RWPE2 (cell line): Measurements from ENCODE around the gene RHO.
A peak's percentile ranks its signal among the peaks of the same experiment; 100 is the strongest.

ENCODE experiments used
- ATAC-seq: fragments of 200-7000 bp; cut with Tn5 transposase; 3 replicates; pipeline ENCODE4 v1.9.1; 2021; ENCODE audit warnings: low read depth
- DNase-seq: peaks from one replicate; pipeline ENCODE4 v3.0.0-alpha.2; 2020; ENCODE audit warnings: low spot score
- H3K27ac ChIP-seq: fragments of 450-650 bp; 2 replicates; pipeline ENCODE4 v1.5.1; 2017; ENCODE audit warnings: mild to moderate bottlenecking; ENCODE audit not compliant: poor library complexity, severe bottlenecking
- H3K27me3 ChIP-seq: fragments of 250-450 bp; sonication (Bioruptor Pico); 2 replicates; pipeline ENCODE4 v1.5.1; 2021; ENCODE audit warnings: mild to moderate bottlenecking, moderate library complexity; ENCODE audit not compliant: insufficient read depth, poor library complexity, severe bottlenecking
- H3K36me3 ChIP-seq: fragments of 250-450 bp; sonication (Bioruptor Pico); 2 replicates; pipeline ENCODE4 v1.5.1; 2020; ENCODE audit warnings: low read depth, mild to moderate bottlenecking, moderate library complexity
- H3K4me1 ChIP-seq: fragments of 250-450 bp; sonication (Bioruptor Pico); 2 replicates; pipeline ENCODE4 v1.5.1; 2021; ENCODE audit warnings: mild to moderate bottlenecking, moderate library complexity; ENCODE audit not compliant: insufficient read depth, poor library complexity, severe bottlenecking
- H3K4me3 ChIP-seq: fragments of 250-450 bp; sonication (Bioruptor Pico); 2 replicates; pipeline ENCODE4 v1.5.1; 2021; ENCODE audit warnings: mild to moderate bottlenecking, moderate library complexity; ENCODE audit not compliant: severe bottlenecking
- H3K9me3 ChIP-seq: fragments of 250-450 bp; sonication (Bioruptor Pico); 2 replicates; pipeline ENCODE4 v1.5.1; 2021; ENCODE audit warnings: mild to moderate bottlenecking, moderate library complexity; ENCODE audit not compliant: severe bottlenecking
- TF ChIP-seq, protein P1 (sequence below): fragments of 450-650 bp; IDR thresholded peaks from one replicate; pipeline ENCODE4 v1.5.1; 2017; ENCODE audit warnings: mild to moderate bottlenecking, moderate library complexity; ENCODE audit not compliant: poor library complexity, severe bottlenecking

RHO gene

DNA sequence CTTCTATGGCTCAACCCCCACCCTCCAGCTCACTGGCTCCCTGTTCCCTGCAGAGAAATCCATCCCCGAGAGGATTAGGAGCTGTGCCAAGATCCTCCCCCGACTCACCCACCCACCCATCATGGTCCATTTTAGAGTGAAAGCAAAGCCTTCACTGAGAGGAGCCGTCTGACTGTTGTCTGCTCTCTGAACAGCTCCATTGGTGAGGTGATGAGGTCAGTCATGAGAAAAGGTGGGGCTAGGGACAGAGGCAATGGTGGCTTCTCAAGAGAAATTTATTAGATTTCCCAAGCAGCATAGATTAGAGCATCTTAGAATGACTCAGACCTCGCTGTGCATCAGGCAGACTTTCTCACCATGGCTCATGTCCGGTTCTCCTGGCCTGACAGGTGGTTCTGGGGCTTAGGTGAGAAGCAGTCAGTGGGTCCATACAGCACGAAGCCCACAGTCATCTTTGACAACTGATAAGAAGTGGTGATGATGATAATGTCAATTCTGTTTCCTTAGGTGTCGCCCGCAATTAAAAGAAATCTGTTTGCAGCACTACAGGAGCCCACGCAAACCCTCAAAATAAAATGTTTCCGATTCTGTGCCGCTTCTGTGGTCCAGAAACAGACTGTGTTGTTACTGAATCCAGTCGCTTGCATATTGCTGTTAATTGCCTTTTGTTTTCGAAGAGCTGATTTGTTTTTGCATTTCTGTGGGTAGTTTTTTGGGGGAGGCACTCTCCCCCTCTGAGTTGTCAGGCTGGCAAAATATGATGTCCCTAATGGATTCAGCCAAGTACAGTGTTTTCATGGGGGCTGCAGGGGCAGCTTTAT is 24.8 kb upstream of the RHO start:
- Histone ChIP-seq H3K4me1 (no peaks in the 10 kb centered on the region), H3K9me3 (no peaks in the 10 kb centered on the region), H3K4me3 (no peak overlapping the region), H3K27me3 (no peaks in the 10 kb centered on the region), H3K36me3 (no peaks in the 10 kb centered on the region), H3K27ac (no peak overlapping the region)
- TF ChIP-seq, protein P1, sequence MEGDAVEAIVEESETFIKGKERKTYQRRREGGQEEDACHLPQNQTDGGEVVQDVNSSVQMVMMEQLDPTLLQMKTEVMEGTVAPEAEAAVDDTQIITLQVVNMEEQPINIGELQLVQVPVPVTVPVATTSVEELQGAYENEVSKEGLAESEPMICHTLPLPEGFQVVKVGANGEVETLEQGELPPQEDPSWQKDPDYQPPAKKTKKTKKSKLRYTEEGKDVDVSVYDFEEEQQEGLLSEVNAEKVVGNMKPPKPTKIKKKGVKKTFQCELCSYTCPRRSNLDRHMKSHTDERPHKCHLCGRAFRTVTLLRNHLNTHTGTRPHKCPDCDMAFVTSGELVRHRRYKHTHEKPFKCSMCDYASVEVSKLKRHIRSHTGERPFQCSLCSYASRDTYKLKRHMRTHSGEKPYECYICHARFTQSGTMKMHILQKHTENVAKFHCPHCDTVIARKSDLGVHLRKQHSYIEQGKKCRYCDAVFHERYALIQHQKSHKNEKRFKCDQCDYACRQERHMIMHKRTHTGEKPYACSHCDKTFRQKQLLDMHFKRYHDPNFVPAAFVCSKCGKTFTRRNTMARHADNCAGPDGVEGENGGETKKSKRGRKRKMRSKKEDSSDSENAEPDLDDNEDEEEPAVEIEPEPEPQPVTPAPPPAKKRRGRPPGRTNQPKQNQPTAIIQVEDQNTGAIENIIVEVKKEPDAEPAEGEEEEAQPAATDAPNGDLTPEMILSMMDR, result no peak
- ATAC-seq (peak; percentile 69), DNase-seq (no peak)

DNA sequence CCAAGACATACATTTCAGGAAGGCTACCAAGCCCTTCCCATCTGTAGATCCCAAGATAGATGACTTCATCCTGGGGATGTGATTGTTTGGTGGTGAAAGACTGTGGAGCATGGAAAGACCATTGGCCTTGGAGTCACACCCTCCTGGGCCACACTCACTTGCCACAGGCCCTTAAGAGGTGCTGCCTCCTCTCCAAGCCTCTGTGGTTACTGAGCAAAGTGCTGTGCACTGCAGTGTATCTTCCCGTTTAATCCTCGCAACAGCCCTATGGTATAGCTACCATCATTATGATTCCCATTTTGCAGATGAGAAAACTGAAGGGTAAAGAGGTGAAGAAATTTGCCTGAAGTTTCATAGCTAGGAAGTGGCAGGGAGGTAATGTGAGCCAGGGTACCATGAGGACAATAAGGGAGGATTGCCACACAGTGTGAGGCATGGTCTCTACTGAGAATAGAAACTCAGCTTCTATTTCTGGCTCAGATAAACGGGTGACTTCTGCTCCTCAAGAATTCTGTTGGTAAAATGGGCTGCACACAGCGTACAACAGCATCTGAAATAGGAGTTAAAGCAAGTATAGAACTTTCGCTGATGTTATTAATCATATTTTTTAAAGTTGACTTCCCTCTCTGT is 23.9 kb upstream of the RHO start:
- no peak overlapping the region for H3K4me3 ChIP-seq
- no peak for DNase-seq
- H3K9me3 ChIP-seq, result no peaks in the 10 kb centered on the region
- H3K27me3 ChIP-seq, result no peaks in the 10 kb centered on the region
- TF ChIP-seq, protein P1, result no peak
- H3K27ac ChIP-seq, result no peak overlapping the region
- ATAC-seq, result no peak; the same call in 2 of the 3 replicates
- H3K36me3 ChIP-seq, result no peaks in the 10 kb centered on the region
- no peaks in the 10 kb centered on the region for H3K4me1 ChIP-seq

DNA sequence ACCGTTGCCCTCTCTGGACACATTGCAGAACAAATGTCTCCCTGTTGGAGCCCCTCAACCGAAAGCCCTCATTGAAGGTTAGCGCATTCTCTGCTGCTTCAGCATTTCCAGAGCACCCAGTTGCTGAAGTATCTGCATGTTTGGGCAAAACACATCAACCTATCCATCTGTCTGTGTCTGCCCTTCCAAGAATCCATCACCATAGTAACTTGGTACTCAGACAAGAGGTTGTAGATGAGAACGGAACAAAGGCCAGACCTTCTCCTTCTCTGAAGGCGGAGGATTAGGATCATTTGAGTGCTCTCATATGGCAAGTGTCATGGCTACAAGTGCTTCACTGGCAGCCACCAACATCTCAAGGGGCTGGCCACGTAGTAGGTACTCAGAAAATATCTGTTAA is 23.1 kb upstream of the RHO start:
- H3K27ac ChIP-seq, result no peak overlapping the region
- TF ChIP-seq, protein P1, result no peak
- no peak for DNase-seq

DNA sequence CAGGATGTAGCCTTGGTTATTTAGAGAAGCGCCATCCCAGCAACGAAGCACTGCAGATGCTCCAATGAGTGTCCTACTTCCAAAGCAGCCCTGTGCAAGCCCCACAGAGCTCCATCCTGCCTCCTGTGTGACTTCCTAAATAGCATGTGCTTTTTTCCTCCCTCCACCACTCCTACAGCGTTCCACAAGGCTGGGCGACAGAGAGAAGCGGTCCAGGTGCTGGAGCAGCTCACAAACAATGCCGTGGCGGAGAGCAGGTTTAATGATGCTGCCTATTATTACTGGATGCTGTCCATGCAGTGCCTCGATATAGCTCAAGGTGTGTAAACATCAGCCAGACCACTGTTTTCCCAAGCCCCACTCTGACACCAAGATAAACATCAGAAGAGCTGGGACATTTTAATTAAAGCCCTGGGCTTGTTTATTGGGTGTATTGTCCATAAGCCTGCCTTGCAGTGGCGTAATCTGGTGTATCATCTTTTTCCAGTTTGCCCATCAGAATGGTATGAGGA is 22.2 kb upstream of the RHO start:
- Histone ChIP-seq H3K36me3 (no peaks in the 10 kb centered on the region), H3K4me1 (no peaks in the 10 kb centered on the region), H3K9me3 (no peaks in the 10 kb centered on the region), H3K27ac (no peak overlapping the region), H3K4me3 (no peak overlapping the region), H3K27me3 (no peaks in the 10 kb centered on the region)
- DNase-seq, result no peak
- ATAC-seq, result no peak
- TF ChIP-seq, protein P1, result no peak

More for the DNA sequence above, 23.1 kb upstream of the RHO start:
- Histone ChIP-seq H3K4me3 (no peak overlapping the region), H3K4me1 (no peaks in the 10 kb centered on the region), H3K27me3 (no peaks in the 10 kb centered on the region), H3K9me3 (no peaks in the 10 kb centered on the region), H3K36me3 (no peaks in the 10 kb centered on the region)
- no peak for ATAC-seq
